Lower lobe of right lung (tissue), 2 donors: ENCODE data around the gene RASAL2. TPM values are rescaled to one million over a fixed set of nuclear protein-coding genes. Genes with fewer than 3 reads are reported as not detected.
"Not testable (repeated sequence)": the region's sequence is repeated elsewhere in the genome, so short reads cannot be mapped to it uniquely, and the experiment has no call there.

ENCODE experiments used
- ATAC-seq, 2 donors: fragments of 200-7000 bp; cut with Tn5 transposase; one replicate each; pipeline ENCODE4 v1.9.1; 2020 to 2022; ENCODE audit warnings: mild to moderate bottlenecking in 2 of 2, moderate library complexity in 2 of 2
- DNase-seq: peaks from one replicate; pipeline ENCODE4 v3.0.0-alpha.2; 2020
- H3K27ac ChIP-seq: fragments of 200-600 bp; one replicate; pipeline ENCODE4 v1.8.0; 2022
- H3K27me3 ChIP-seq: fragments of 200-600 bp; one replicate; pipeline ENCODE4 v1.8.0; 2022; ENCODE audit warnings: low read depth
- H3K36me3 ChIP-seq: fragments of 200-600 bp; one replicate; pipeline ENCODE4 v1.8.0; 2022; ENCODE audit warnings: mild to moderate bottlenecking
- H3K4me1 ChIP-seq: fragments of 200-600 bp; one replicate; pipeline ENCODE4 v1.8.0; 2022
- H3K4me3 ChIP-seq: fragments of 200-600 bp; one replicate; pipeline ENCODE4 v1.8.0; 2022; ENCODE audit warnings: mild to moderate bottlenecking
- H3K9me3 ChIP-seq: fragments of 200-600 bp; one replicate; pipeline ENCODE4 v1.8.0; 2022
- CTCF ChIP-seq: fragments of 200-600 bp; IDR thresholded peaks from one replicate; pipeline ENCODE4 v1.8.0; 2022; ENCODE audit warnings: antibody characterized with exemption, mild to moderate bottlenecking
- intact Hi-C: fragments of 100-400 bp; cut with DNase I; formaldehyde crosslinking; loops from one replicate; pipeline ENCODE4 v1.11.0; 2022
- total RNA-seq: library from RNA; stranded (reverse); fragmentation: NEBNext Ultra II Directional; extraction: Animal tissue kit (Norgen Biotek cat#: 25700); gene quantifications from one replicate; pipeline ENCODE4 v1.2.1, GENCODE V29; 2021
- donor health status: DM: no; HTN: yes; CAD: no; lungs with severe emphysema.

RASAL2 gene
- total RNA-seq, 1 donor from 2014 or later = 48.3 TPM

- Histone ChIP-seq H3K9me3 (no peaks in the 10 kb centered on the region), H3K27me3 (no peaks in the 10 kb centered on the region), H3K4me1 (no peaks in the 10 kb centered on the region), H3K27ac (no peak overlapping the region), H3K4me3 (no peak overlapping the region), H3K36me3 (no peaks in the 10 kb centered on the region)
- ATAC-seq = peak; percentile 87 to 89
- intact Hi-C loops = no loop called here
- DNase-seq = peak; percentile 81
- peak; percentile 91 for TF ChIP-seq CTCF
These were observed 407.9 kb downstream of the RASAL2 start for GRCh38 chr1:178501705-178502329.

GRCh38 chr1:178502330-178502714 is 408.4 kb downstream of the RASAL2 start:
- ATAC-seq (no peak), DNase-seq (no peak)
- Histone ChIP-seq H3K36me3 (no peaks in the 10 kb centered on the region), H3K27ac (no peak overlapping the region), H3K4me3 (no peak overlapping the region), H3K9me3 (no peaks in the 10 kb centered on the region), H3K4me1 (no peaks in the 10 kb centered on the region), H3K27me3 (no peaks in the 10 kb centered on the region)
- intact Hi-C loops = no loop called here
- TF ChIP-seq CTCF = no peak

- Histone ChIP-seq H3K4me1 (no peaks in the 10 kb centered on the region), H3K27me3 (no peaks in the 10 kb centered on the region), H3K36me3 (no peaks in the 10 kb centered on the region), H3K9me3 (no peaks in the 10 kb centered on the region), H3K27ac (no peak overlapping the region), H3K4me3 (no peak overlapping the region)
- ATAC-seq (no peak), DNase-seq (no peak)
- intact Hi-C loops = no loop called here
- no peak for TF ChIP-seq CTCF
These were observed 409.0 kb downstream of the RASAL2 start for GRCh38 chr1:178502856-178503255.

GRCh38 chr1:178503316-178503715 is 409.4 kb downstream of the RASAL2 start:
- intact Hi-C loops, H3K4me3 ChIP-seq, H3K27me3 ChIP-seq, DNase-seq, H3K27ac ChIP-seq, H3K36me3 ChIP-seq, H3K9me3 ChIP-seq, ATAC-seq, H3K4me1 ChIP-seq: not testable (repeated sequence)

- TF ChIP-seq CTCF = no peak
- Histone ChIP-seq H3K9me3 (no peaks in the 10 kb centered on the region), H3K36me3 (no peaks in the 10 kb centered on the region), H3K4me3 (no peak overlapping the region), H3K27ac (no peak overlapping the region), H3K27me3 (no peaks in the 10 kb centered on the region), H3K4me1 (no peaks in the 10 kb centered on the region)
- intact Hi-C loops = no loop called here
- ATAC-seq (no peak), DNase-seq (no peak)
These were observed 409.9 kb downstream of the RASAL2 start for GRCh38 chr1:178503849-178504248.

GRCh38 chr1:178504286-178504685 is 410.4 kb downstream of the RASAL2 start:
- H3K36me3 ChIP-seq = no peaks in the 10 kb centered on the region
- no peak overlapping the region for H3K4me3 ChIP-seq
- no peak overlapping the region for H3K27ac ChIP-seq
- DNase-seq (no peak), ATAC-seq (no peak)
- no peaks in the 10 kb centered on the region for H3K9me3 ChIP-seq
- no peaks in the 10 kb centered on the region for H3K27me3 ChIP-seq
- no peaks in the 10 kb centered on the region for H3K4me1 ChIP-seq
- intact Hi-C loops = no loop called here
- TF ChIP-seq CTCF = no peak
